CD14-positive monocyte (primary cell): ENCODE measurements around the gene CD93. TPM values are rescaled to one million over a fixed set of nuclear protein-coding genes. Genes with fewer than 3 reads are reported as not detected.

Experiments used
- DNase-seq, 3 donors: peaks; one replicate each; pipeline ENCODE4 v3.0.0-alpha.2; 2011 to 2022
- H2AFZ ChIP-seq: 2 replicates; pipeline ENCODE4 v1.6.0; 2012; ENCODE audit warnings: mild to moderate bottlenecking, low read depth, low read length, inconsistent platforms; ENCODE audit not compliant: insufficient read depth, poor library complexity, severe bottlenecking
- H3K27ac ChIP-seq, 2 donors: 1 replicate in 1 of 2; 2 replicates in 1 of 2; pipeline ENCODE4 v1.5.1; 2012 to 2013; ENCODE audit warnings: low read length in 2 of 2, control low read depth in 1 of 2, inconsistent platforms in 1 of 2, low read depth in 1 of 2, mild to moderate bottlenecking in 1 of 2
- H3K27me3 ChIP-seq, 2 donors: one replicate each; pipeline versions ENCODE4 v1.6.0 to v1.6.1; 2011 to 2013; ENCODE audit warnings: low read length in 2 of 2; ENCODE audit not compliant: control insufficient read depth in 2 of 2, insufficient read depth in 2 of 2
- H3K36me3 ChIP-seq, 2 donors: replicated peaks in 1 of 2; 1 replicate in 1 of 2; 2 replicates in 1 of 2; pipeline versions ENCODE4 v1.5.1 to v1.6.1; 2012 to 2013; ENCODE audit warnings: low read length in 2 of 2, control low read depth in 1 of 2, inconsistent platforms in 1 of 2, mild to moderate bottlenecking in 1 of 2; ENCODE audit not compliant: insufficient read depth in 2 of 2, control insufficient read depth in 1 of 2
- H3K4me1 ChIP-seq, 2 donors: 1 replicate in 1 of 2; 2 replicates in 1 of 2; pipeline versions ENCODE4 v1.5.1 to v1.6.1; 2012 to 2013; ENCODE audit warnings: low read length in 2 of 2, control low read depth in 1 of 2, inconsistent platforms in 1 of 2, mild to moderate bottlenecking in 1 of 2, moderate library complexity in 1 of 2; ENCODE audit not compliant: insufficient read depth in 2 of 2, control insufficient read depth in 1 of 2
- H3K4me2 ChIP-seq: replicated peaks from 2 replicates; pipeline ENCODE3; 2012; ENCODE audit warnings: low read length, moderate library complexity, mild to moderate bottlenecking; ENCODE audit not compliant: poor library complexity, severe bottlenecking; ENCODE audit errors: extremely low read depth
- H3K4me3 ChIP-seq, 3 experiments: fragments of 200-600 bp in 1 of 3; sonication (generic) in 1 of 3; replicated peaks in 1 of 3; 1 replicate in 2 of 3; 2 replicates in 1 of 3; pipeline ENCODE4 v1.5.1; 2011 to 2013; ENCODE audit warnings: low read length in 3 of 3, mild to moderate bottlenecking in 3 of 3, control low read depth in 2 of 3, low read depth in 2 of 3, inconsistent platforms in 1 of 3, moderate library complexity in 1 of 3
- H3K79me2 ChIP-seq: 2 replicates; pipeline ENCODE4 v1.6.0; 2012; ENCODE audit warnings: mild to moderate bottlenecking, control low read depth, inconsistent platforms, low read length, moderate library complexity; ENCODE audit not compliant: insufficient read depth
- H3K9ac ChIP-seq: 2 replicates; pipeline ENCODE4 v1.6.0; 2017; ENCODE audit warnings: low read length, mild to moderate bottlenecking; ENCODE audit not compliant: insufficient read depth, poor library complexity, severe bottlenecking
- H3K9me3 ChIP-seq, 2 donors: replicated peaks in 1 of 2; 1 replicate in 1 of 2; 2 replicates in 1 of 2; pipeline versions ENCODE4 v1.5.1 to v1.6.1; 2012 to 2013; ENCODE audit warnings: low read length in 2 of 2, control low read depth in 1 of 2; ENCODE audit not compliant: control insufficient read depth in 1 of 2, insufficient read depth in 1 of 2
- H4K20me1 ChIP-seq: 2 replicates; pipeline ENCODE4 v1.6.0; 2012; ENCODE audit warnings: mild to moderate bottlenecking, low read length, control low read depth, moderate library complexity; ENCODE audit not compliant: insufficient read depth
- H3K27ac Mint-ChIP-seq, 7 donors: one replicate each; pipeline ENCODE4 v1.8.0; 2020; ENCODE audit warnings: mild to moderate bottlenecking in 7 of 7, mixed read lengths in 7 of 7, moderate library complexity in 6 of 7, inconsistent platforms in 2 of 7
- H3K27me3 Mint-ChIP-seq, 3 donors: one replicate each; pipeline ENCODE4 v1.8.0; 2021 to 2022; ENCODE audit warnings: low read depth in 3 of 3, mild to moderate bottlenecking in 3 of 3, mixed read lengths in 3 of 3, moderate library complexity in 3 of 3, inconsistent platforms in 1 of 3
- H3K36me3 Mint-ChIP-seq, 2 donors: one replicate each; pipeline ENCODE4 v1.8.0; 2020; ENCODE audit warnings: mixed read lengths in 2 of 2, inconsistent platforms in 1 of 2, mild to moderate bottlenecking in 1 of 2
- H3K4me1 Mint-ChIP-seq: one replicate; pipeline ENCODE4 v1.8.0; 2020; ENCODE audit warnings: mild to moderate bottlenecking, mixed read lengths
- H3K4me3 Mint-ChIP-seq, 2 donors: one replicate each; pipeline ENCODE4 v1.8.0; 2020; ENCODE audit warnings: mild to moderate bottlenecking in 2 of 2, mixed read lengths in 2 of 2, moderate library complexity in 1 of 2
- H3K9me3 Mint-ChIP-seq, 7 donors: one replicate each; pipeline ENCODE4 v1.8.0; 2020 to 2022; ENCODE audit warnings: mixed read lengths in 7 of 7, mild to moderate bottlenecking in 6 of 7, moderate library complexity in 6 of 7, inconsistent platforms in 2 of 7
- CTCF ChIP-seq: fragments of 200-600 bp; IDR thresholded peaks from one replicate; pipeline ENCODE4 v1.8.0; 2022; ENCODE audit warnings: antibody characterized with exemption, mild to moderate bottlenecking
- WGBS: methylation state at CpG from one replicate; pipeline ENCODE4 v1.1.5; 2013; ENCODE audit warnings: missing lambda C conversion rate; ENCODE audit not compliant: insufficient coverage; 5-methylcytosine and 5-hydroxymethylcytosine counted together
- intact Hi-C, 2 donors: fragments of 100-400 bp; cut with micrococcal nuclease; formaldehyde crosslinking; loops; one replicate each; pipeline versions ENCODE4 v1.15.0 to v1.15.1; 2023
- polyA plus RNA-seq, 3 donors: library from polyadenylated mRNA; depleted of rRNA in 1 of 3; unstranded in 2 of 3; stranded (reverse) in 1 of 3; fragments of 300-500 nt in 2 of 3; fragments of >200 nt in 1 of 3; fragmentation: Illumina TruSeq in 2 of 3; gene quantifications; 1 replicate in 2 of 3; 2 replicates in 1 of 3; pipeline ENCODE4 v1.2.3, GENCODE V29; 2012 to 2021

CD93 gene
- polyA plus RNA-seq, 3 donors, result 26.0 to 170 (median 48.9) TPM

GRCh38 chr20:23080521-23080920 is 5.6 kb downstream of the CD93 start:
- H3K27me3 Mint-ChIP-seq, result peaks cover 0 to 3% (median 1%) of the 10 kb centered on the region in 3 donors
- 58% methylated on average over 3 of the region's 10 CpGs for WGBS
- H2AFZ ChIP-seq, result no peak overlapping the region
- H3K4me2 ChIP-seq, result peak overlapping the region; percentile 95
- H3K79me2 ChIP-seq, result peaks cover 84% of the 10 kb centered on the region
- H3K4me3 Mint-ChIP-seq, result peak overlapping the region; percentile 94 to 97
- TF ChIP-seq CTCF, result no peak
- H3K9ac ChIP-seq, result no peak overlapping the region
- peak overlapping the region; percentile 60 to 100 (median 97) for H3K27ac Mint-ChIP-seq
- peaks cover 28 to 56% of the 10 kb centered on the region in 2 donors for H3K36me3 ChIP-seq
- H3K36me3 Mint-ChIP-seq, result peaks cover 81 to 86% of the 10 kb centered on the region in 2 donors
- no peaks in the 10 kb centered on the region for H3K9me3 ChIP-seq
- H3K9me3 Mint-ChIP-seq, result no peaks in the 10 kb centered on the region
- H3K27me3 ChIP-seq, result no peaks in the 10 kb centered on the region
- H3K4me1 Mint-ChIP-seq, result peaks cover 66% of the 10 kb centered on the region
- H3K4me3 ChIP-seq, result peak overlapping the region in 1 of 3 experiments; percentile 88
- DNase-seq, result peak; percentile 65 to 83 (median 72)
- intact Hi-C loops, result loop anchor here (5.0 to 10.0 kb wide), 2 partner anchors 37 to 154 kb away; no protein-coding TSS in a partner anchor
- peaks cover 55 to 69% of the 10 kb centered on the region in 2 donors for H3K4me1 ChIP-seq
- H3K27ac ChIP-seq, result peak overlapping the region in 1 of 2 donors; percentile 97
- peaks cover 71% of the 10 kb centered on the region for H4K20me1 ChIP-seq

- Mint-ChIP-seq H3K4me3 (no peak overlapping the region), H3K36me3 (peaks cover 84 to 91% of the 10 kb centered on the region in 2 donors), H3K27me3 (peaks cover 0 to 3% (median 1%) of the 10 kb centered on the region in 3 donors), H3K9me3 (no peaks in the 10 kb centered on the region), H3K27ac (peak overlapping the region in 3 of 7 donors; percentile 18 to 100 (median 99)), H3K4me1 (peaks cover 71% of the 10 kb centered on the region)
- TF ChIP-seq CTCF, result no peak
- Histone ChIP-seq H3K4me2 (peak overlapping the region; percentile 3), H3K9ac (no peak overlapping the region), H2AFZ (no peak overlapping the region), H3K36me3 (peaks cover 32 to 62% of the 10 kb centered on the region in 2 donors), H3K79me2 (peaks cover 78% of the 10 kb centered on the region), H3K4me3 (no peak overlapping the region), H3K27me3 (no peaks in the 10 kb centered on the region), H4K20me1 (peaks cover 71% of the 10 kb centered on the region), H3K4me1 (peaks cover 49 to 63% of the 10 kb centered on the region in 2 donors), H3K27ac (no peak overlapping the region), H3K9me3 (no peaks in the 10 kb centered on the region)
- 100% methylated on average over 1 of the region's 2 CpGs for WGBS
- intact Hi-C loops, result loop anchor here (5.0 to 10.0 kb wide), 2 partner anchors 37 to 155 kb away; no protein-coding TSS in a partner anchor
- no peak for DNase-seq
These were observed 6.2 kb downstream of the CD93 start for GRCh38 chr20:23079926-23080325.
